Measurements from ENCODE around the gene PRKCQ.

DNA sequence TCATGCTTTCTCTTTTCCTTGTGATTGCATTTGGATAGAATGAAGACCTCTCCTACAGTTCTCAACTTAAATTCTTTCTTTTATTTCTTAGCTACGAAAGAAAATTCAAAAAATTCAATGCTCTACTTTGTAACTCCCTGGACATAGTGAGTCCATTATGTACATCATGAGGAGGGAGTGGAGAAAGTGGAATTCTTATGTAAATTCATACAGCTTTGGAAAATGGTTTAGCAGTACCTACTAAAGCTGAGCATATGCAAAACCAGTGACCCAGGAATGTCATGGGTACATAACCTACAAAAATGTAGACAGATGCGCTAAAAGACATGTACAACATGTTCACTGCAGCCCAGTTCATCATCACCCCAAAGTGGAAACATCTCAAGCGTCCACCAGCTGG is 8.8 kb upstream of the PRKCQ start:
- TF ChIP-seq, protein P1, sequence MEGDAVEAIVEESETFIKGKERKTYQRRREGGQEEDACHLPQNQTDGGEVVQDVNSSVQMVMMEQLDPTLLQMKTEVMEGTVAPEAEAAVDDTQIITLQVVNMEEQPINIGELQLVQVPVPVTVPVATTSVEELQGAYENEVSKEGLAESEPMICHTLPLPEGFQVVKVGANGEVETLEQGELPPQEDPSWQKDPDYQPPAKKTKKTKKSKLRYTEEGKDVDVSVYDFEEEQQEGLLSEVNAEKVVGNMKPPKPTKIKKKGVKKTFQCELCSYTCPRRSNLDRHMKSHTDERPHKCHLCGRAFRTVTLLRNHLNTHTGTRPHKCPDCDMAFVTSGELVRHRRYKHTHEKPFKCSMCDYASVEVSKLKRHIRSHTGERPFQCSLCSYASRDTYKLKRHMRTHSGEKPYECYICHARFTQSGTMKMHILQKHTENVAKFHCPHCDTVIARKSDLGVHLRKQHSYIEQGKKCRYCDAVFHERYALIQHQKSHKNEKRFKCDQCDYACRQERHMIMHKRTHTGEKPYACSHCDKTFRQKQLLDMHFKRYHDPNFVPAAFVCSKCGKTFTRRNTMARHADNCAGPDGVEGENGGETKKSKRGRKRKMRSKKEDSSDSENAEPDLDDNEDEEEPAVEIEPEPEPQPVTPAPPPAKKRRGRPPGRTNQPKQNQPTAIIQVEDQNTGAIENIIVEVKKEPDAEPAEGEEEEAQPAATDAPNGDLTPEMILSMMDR (IDR thresholded peaks at IDR 0.05), result no peak
- TF ChIP-seq POLR2A (IDR thresholded peaks at IDR 0.05), result no peak
- TF ChIP-seq EP300 (IDR thresholded peaks at IDR 0.05), result no peak

All from tibial nerve (tissue), 4 donors.